Inferior parietal cortex (tissue), 1 donor: Measurements from ENCODE around the gene SLC16A14.

Experiments
- DNase-seq: peaks from one replicate; pipeline ENCODE4 v3.0.0-alpha.2; 2016; ENCODE audit errors: extremely low spot score

Gene SLC16A14

DNA sequence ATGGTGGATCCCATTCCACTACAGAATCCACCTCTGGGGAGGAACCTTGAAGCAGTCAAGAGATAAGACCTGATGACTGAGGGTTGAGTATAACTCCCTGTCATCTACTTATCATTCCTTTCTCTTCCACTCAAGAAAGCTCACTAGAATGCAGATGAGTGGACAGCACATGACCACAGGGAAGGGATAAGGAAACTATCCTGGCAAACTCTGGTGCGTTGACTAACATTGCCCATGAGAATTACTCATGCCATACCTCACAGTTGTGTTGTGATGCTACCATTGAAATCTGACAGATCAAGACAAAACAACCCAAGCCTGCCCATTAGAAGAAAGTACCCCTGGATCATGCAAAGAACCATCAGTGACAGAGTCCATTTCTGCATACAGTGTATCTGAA, 26.5 kb downstream of the SLC16A14 start:
- DNase-seq = no peak

DNA sequence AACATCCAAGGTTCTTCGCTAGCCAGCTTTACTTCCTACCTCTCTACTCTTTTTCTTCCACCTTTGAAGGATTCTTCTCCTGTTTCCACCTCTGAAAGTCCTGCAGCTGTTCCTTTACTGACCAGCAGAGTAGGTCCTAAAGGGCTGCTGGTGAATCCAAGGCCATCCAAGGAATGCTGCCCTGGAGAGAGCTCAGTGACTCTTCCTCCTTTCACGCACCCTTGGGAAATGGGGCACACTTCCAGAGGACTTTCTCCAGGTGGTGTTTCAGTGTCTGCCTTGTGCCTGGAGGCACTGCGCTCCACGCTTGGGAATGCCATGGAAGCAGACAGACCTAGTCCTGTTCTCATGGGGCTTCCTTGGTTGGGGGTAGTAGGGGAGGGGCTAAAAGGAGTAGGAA, 45.4 kb downstream of the SLC16A14 start:
- DNase-seq = no peak

DNA sequence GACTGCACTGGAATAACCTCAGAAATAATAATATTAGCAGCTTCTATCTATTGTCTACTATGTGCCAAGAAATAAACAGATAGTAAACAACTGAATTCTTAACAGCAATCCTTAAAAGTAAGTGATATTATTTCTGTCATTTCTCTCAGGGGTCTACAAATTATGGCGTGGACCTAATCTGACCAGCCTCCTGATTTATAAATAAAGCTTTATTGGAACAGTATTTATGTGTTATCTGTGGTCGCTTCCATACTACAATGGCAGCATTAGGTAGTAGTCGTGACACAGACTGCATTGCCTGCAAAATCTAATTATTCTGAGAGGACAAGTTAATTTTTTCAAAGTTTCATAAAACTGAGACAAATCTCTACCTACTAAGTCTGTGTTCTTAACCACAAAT, 49.0 kb downstream of the SLC16A14 start:
- DNase-seq = no peak

DNA sequence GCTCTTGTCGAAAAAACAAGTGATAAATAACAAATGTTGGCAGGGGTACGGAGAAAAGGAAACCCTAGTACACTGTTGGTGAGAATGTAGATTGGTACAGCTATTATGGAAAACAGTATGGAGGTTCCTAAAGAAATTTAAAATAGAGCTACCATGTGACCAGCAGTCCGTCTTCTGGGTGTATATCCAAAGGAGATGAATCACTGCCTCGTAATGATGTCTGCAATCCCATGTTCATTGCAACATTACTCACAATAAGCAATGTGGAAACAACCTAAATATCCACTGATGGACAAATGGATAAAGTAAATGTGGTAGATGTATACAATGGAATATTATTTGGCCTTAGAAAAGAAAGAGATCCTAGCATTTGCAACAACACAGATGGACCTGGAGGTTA, 50.6 kb downstream of the SLC16A14 start:
- DNase-seq = no peak

DNA sequence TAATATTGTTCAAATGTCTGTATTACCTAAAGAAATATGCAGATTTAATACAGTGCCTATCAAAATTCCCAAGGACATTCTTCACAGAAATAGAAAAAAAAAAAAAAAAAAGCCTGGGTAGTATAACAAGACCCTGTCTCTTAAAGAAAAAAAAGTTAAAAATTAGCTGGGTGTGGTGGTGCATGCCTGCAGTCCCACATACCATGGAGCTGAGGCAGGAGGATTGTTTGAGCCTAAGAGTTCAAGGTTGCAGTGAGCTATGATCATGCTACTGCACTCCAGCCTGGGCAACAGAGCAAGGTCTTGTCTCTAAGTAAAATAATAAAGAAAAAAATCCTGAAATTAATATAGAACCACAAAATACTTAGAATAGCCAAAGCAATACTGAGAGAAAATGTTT, 51.9 kb downstream of the SLC16A14 start:
- DNase-seq = no peak

DNA sequence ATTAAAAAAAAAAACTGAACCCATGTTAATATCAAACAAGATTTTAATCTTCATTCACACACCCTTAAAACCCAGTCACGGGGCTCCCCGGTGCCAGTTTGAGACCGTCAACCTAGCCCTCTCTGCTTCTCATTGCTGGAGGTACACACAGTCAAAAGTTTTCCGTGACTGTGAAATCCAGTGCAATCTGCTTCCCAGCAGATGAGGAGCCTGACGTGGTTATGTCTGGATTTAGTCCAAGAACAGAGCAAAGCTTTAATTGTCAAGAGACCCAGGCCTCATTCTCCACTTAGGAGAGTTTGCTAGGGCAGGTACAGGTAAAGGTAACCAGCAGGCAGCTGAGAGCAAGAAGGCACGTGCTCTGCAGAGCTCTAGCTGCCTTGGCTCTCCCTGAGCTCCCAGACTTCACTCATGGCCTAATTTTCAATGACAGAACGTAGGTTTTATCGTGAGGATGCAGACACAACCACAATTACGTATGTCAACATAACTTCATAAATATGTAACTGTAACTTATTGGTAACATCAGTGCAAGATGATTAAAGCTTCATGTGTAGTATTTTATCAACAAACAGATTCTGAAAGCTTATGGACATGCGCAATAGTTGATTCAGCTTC, 56.3 kb downstream of the SLC16A14 start:
- DNase-seq = no peak

DNA sequence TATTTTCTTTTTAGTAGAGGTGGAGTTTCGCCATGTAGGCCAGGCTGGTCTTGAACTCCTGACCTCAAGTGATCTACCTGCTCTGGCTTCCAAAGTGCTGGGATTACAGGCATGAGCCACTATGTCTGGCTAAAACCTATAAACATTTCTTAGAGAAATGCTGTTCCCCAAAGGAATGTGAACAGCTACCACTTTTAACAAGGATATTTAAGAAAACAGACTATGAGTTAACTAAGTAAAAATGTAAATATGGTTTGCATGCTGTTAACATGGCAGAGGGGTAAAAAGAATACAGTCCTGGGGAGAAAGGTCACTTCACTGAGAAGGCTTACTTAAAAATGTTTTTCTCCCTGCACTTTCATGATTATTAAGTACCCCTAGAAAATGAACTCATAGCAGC, 57.1 kb downstream of the SLC16A14 start:
- DNase-seq = no peak

DNA sequence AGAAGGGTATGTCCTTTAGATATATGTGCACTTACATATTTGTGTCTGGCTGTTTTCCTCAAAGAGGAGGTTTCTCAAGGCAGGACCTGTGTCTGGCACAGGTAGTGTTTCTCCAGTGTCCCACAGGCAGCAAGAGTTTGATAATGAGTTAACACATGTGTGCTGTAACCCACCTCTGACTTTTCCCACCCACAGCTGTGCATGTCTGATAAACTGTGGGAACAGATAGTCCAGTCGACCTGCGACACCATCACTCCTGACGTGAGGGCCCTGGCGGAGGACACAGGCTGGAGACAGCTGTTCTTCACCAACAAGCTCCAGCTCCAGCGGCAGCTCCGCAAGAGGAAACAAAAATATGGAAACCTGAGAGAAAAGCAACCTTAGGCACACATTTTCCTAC, 58.2 kb downstream of the SLC16A14 start:
- no peak for DNase-seq

DNA sequence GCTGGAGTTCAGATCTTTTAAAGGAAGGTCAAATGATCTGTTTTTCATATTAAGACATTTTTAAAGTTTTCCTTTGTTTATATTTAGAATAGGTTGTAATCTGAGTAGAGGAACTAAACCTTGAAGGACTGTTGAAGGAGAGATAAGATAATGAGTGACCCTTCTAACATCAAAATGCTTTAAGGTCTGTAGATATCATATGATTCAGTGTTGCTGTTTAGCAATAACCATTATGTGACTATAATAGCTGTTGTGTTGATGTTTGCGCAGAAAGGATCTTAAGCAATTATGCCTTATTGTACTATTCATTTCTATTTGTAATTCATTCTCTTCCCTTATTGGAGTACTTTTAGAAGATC, 60.0 kb downstream of the SLC16A14 start:
- no peak for DNase-seq

DNA sequence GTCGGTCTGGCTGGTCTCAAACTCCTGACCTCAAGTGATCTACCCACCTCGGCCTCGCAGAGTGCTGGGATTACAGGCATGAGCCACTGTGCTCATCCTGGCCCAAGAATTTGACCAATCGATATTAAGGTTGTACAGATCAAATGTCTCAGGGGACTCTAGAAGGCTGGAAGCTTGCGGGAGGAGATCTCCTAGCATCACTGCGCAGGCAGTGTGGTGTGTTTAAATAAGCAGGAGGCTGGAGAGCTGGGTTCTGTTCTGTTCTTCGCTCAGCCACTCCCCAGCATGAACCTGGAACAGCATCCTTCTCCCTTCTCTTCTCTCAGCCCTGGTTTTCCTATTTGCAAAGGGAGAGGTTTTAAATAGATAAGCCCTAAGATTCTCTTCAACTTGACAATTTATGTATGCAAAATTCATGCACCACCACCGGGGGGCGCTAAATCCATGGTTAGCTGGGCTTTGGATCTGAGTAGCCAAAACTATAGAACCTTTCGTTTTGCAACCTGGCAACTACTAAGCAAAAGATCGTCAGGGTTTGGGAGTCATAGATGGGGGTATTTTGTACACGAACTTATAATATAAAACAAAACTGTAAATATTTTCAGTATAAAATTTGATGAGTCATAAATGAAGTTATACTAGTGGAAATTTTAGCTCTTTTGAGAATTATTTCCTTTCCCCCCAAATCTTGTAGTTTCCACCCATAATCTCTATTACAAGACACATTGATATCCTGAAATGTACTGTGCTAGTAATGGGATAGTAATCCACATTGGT, 60.6 kb downstream of the SLC16A14 start:
- peak; percentile 88 for DNase-seq

DNA sequence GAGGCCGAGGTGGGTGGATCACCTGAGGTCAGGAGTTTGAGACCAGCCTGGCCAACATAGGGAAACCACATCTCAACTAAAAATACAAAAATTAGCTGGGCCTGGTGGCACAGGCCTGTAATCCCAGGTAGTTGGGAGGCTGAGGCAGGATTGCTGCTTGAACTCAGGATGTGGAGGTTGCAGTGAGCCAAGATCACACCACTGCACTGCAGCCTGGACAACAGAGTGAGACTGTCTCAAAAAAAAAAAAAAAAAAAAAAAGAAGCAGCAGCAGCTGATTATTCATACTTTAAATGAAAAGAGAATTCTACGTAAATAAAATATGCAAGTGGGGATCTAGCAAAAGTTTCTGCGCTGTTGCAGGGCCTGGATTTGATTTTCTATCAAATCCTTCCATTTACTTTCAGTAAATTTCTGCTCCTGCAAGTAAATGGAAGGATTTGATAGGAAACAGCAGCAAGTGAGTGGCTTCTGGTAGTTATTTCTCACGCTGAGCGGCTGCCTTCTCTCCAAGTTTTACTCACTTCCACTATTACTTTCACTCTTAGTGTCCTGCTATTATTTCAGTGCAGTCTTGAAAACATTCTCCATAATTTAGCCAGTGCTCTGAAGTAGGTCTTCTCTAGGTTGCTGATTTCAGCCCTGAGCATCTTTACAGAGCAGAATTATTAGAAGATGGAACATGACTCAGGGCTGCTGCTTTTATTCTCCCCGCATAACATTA, 68.4 kb downstream of the SLC16A14 start:
- DNase-seq = no peak

DNA sequence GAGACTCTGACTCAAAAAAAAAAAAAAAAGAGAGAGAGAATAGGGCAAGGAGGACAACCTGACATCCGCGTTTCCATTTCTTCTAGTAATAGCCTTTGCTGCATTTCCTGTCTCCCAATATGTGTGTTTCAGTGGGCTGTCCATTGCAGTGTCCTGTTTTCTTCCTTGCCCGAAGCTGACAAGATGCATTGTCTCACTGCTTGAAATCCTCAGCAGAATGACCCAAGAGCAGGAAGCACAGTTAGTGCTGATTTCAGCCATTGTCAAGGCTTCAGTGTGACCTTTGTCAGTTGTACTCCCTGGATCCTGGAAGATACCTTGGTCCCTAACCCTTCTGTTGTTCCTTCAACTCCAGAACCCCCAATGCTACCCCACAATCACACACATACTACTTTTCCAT, 71.2 kb downstream of the SLC16A14 start:
- DNase-seq = no peak

DNA sequence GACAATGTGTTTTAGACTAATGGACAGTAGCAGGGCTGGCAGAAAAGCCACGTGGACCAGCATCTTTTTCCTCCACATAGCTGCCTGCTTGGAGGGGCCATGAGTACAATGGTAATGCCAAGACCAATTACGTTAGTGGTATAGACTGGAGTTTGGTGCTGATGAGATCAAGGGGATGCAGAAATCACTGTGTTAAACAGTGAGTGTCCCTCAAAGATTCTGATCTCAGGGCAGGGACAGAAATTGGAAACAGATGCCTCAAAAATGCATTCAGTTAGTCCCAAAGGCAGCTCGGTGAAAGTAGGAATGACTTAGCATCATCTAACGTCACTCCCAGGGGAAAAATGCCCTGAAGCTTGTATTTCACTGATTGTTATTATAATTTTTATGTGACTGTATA, 72.4 kb downstream of the SLC16A14 start:
- DNase-seq = no peak

DNA sequence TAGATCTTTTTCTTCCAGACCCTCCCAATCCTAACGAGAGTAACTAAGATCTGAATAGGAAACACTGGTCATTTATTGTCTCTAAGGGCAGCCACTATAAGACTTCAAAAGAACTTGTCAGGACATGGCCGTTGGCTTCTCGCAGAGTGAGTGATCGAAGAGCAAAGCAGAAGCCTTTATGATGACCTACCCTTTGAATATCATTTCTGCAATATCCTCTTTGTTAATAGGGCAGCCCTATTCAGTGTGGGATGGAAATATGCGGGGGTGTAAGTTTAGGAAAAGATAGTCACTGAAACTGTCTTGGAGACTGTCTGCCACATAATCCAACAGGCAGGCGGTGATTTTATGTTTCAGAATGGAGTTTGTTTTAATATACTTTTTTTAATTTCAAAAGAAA, 75.5 kb downstream of the SLC16A14 start:
- no peak for DNase-seq
